ENCODE data around the gene FHOD3. TPM values are rescaled to one million over a fixed set of nuclear protein-coding genes. Genes with fewer than 3 reads are reported as not detected.

Gene FHOD3
- total and polyA plus RNA-seq, 2 experiments from 2014 or later = 2.7 to 8.7 TPM

DNA sequence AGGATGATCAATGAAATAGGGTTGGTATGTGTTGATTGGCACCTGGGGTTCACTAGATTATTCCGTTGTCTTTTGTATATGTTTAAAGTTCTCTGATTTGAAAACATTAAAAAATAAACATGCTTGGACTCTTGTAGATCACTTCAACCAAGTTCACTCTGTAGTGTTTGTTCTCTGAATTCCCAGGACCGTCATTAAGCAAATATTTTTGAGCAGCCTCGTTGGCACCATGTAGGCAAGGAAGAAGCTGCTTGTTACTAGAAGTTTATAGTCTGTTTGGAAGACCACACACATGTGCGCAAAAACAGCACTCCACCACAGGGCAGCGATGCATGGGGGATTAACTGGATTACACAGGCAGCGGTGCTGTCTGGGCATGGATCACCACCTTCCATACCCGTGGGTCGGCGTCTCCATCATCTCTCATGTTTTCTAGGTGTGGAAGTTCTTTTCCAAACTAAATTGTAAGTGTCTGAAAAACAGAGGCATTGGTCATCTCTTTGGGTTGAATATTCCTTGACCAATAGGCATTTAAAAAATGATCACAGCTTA is 212.2 kb downstream of the FHOD3 start:
- Histone ChIP-seq H3F3A (replicated peaks; ENCODE audit: low read depth) (no peaks in the 10 kb centered on the region), H3K4me2 (no peak overlapping the region), H3K27ac (ENCODE audit: low read depth) (no peak overlapping the region), H3K36me3 (ENCODE audit: insufficient read depth) (no peaks in the 10 kb centered on the region), H3K9me2 (ENCODE audit: insufficient read depth) (no peaks in the 10 kb centered on the region), H3K27me3 (ENCODE audit: insufficient read depth) (no peaks in the 10 kb centered on the region), H2AFZ (no peak overlapping the region), H3K4me1 (ENCODE audit: insufficient read depth) (peaks cover 12% of the 10 kb centered on the region), H3K79me2 (replicated peaks; ENCODE audit: insufficient read depth) (no peaks in the 10 kb centered on the region), H4K20me1 (replicated peaks; ENCODE audit: insufficient read depth) (no peaks in the 10 kb centered on the region), H3K4me3 (no peak overlapping the region)
- H3K9me3 Mint-ChIP-seq = no peaks in the 10 kb centered on the region
- H3K36me3 Mint-ChIP-seq (ENCODE audit: low read depth) = no peaks in the 10 kb centered on the region
- H3K27ac Mint-ChIP-seq = no peak overlapping the region
- peaks cover 3% of the 10 kb centered on the region for H3K27me3 Mint-ChIP-seq (ENCODE audit: insufficient read depth, low read depth, poor library complexity)
- no peak overlapping the region for H3K4me3 Mint-ChIP-seq
- no peak for DNase-seq (ENCODE audit: low spot score)
- ATAC-seq = no peak
- peaks cover 23% of the 10 kb centered on the region for H3K4me1 Mint-ChIP-seq
- TF ChIP-seq EZH2phosphoT487 (IDR thresholded peaks at IDR 0.05; ENCODE audit: unreplicated experiment) (no peak), POLR2AphosphoS5 (IDR thresholded peaks at IDR 0.05; ENCODE audit: low read depth) (no peak), ZNF114 (CRISPR knock-in tag; IDR thresholded peaks at IDR 0.05) (no peak), JUNB (IDR thresholded peaks at IDR 0.05; ENCODE audit: unreplicated experiment) (no peak), NANOG (IDR thresholded peaks at IDR 0.05; ENCODE audit: borderline replicate concordance) (no peak), EZH2 (IDR thresholded peaks at IDR 0.05; ENCODE audit: low read depth, unreplicated experiment) (no peak), ZNF331 (CRISPR knock-in tag; IDR thresholded peaks at IDR 0.05; ENCODE audit: low read depth) (no peak), CREB1 (CRISPR knock-in tag; IDR thresholded peaks at IDR 0.05; ENCODE audit: low read depth) (no peak), STAT1 (IDR thresholded peaks at IDR 0.05; ENCODE audit: unreplicated experiment) (no peak)
- TF ChIP-seq, protein P1, sequence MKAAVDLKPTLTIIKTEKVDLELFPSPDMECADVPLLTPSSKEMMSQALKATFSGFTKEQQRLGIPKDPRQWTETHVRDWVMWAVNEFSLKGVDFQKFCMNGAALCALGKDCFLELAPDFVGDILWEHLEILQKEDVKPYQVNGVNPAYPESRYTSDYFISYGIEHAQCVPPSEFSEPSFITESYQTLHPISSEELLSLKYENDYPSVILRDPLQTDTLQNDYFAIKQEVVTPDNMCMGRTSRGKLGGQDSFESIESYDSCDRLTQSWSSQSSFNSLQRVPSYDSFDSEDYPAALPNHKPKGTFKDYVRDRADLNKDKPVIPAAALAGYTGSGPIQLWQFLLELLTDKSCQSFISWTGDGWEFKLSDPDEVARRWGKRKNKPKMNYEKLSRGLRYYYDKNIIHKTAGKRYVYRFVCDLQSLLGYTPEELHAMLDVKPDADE (IDR thresholded peaks at IDR 0.05) = no peak
- TF ChIP-seq, protein P2, sequence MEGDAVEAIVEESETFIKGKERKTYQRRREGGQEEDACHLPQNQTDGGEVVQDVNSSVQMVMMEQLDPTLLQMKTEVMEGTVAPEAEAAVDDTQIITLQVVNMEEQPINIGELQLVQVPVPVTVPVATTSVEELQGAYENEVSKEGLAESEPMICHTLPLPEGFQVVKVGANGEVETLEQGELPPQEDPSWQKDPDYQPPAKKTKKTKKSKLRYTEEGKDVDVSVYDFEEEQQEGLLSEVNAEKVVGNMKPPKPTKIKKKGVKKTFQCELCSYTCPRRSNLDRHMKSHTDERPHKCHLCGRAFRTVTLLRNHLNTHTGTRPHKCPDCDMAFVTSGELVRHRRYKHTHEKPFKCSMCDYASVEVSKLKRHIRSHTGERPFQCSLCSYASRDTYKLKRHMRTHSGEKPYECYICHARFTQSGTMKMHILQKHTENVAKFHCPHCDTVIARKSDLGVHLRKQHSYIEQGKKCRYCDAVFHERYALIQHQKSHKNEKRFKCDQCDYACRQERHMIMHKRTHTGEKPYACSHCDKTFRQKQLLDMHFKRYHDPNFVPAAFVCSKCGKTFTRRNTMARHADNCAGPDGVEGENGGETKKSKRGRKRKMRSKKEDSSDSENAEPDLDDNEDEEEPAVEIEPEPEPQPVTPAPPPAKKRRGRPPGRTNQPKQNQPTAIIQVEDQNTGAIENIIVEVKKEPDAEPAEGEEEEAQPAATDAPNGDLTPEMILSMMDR (conservative IDR thresholded peaks at IDR 0.05; ENCODE audit: low read depth in 2 of 2) = no peak
- TF ChIP-seq, protein P3, sequence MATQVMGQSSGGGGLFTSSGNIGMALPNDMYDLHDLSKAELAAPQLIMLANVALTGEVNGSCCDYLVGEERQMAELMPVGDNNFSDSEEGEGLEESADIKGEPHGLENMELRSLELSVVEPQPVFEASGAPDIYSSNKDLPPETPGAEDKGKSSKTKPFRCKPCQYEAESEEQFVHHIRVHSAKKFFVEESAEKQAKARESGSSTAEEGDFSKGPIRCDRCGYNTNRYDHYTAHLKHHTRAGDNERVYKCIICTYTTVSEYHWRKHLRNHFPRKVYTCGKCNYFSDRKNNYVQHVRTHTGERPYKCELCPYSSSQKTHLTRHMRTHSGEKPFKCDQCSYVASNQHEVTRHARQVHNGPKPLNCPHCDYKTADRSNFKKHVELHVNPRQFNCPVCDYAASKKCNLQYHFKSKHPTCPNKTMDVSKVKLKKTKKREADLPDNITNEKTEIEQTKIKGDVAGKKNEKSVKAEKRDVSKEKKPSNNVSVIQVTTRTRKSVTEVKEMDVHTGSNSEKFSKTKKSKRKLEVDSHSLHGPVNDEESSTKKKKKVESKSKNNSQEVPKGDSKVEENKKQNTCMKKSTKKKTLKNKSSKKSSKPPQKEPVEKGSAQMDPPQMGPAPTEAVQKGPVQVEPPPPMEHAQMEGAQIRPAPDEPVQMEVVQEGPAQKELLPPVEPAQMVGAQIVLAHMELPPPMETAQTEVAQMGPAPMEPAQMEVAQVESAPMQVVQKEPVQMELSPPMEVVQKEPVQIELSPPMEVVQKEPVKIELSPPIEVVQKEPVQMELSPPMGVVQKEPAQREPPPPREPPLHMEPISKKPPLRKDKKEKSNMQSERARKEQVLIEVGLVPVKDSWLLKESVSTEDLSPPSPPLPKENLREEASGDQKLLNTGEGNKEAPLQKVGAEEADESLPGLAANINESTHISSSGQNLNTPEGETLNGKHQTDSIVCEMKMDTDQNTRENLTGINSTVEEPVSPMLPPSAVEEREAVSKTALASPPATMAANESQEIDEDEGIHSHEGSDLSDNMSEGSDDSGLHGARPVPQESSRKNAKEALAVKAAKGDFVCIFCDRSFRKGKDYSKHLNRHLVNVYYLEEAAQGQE (IDR thresholded peaks at IDR 0.05; ENCODE audit: unreplicated experiment) = no peak
- TF ChIP-seq, protein P4, sequence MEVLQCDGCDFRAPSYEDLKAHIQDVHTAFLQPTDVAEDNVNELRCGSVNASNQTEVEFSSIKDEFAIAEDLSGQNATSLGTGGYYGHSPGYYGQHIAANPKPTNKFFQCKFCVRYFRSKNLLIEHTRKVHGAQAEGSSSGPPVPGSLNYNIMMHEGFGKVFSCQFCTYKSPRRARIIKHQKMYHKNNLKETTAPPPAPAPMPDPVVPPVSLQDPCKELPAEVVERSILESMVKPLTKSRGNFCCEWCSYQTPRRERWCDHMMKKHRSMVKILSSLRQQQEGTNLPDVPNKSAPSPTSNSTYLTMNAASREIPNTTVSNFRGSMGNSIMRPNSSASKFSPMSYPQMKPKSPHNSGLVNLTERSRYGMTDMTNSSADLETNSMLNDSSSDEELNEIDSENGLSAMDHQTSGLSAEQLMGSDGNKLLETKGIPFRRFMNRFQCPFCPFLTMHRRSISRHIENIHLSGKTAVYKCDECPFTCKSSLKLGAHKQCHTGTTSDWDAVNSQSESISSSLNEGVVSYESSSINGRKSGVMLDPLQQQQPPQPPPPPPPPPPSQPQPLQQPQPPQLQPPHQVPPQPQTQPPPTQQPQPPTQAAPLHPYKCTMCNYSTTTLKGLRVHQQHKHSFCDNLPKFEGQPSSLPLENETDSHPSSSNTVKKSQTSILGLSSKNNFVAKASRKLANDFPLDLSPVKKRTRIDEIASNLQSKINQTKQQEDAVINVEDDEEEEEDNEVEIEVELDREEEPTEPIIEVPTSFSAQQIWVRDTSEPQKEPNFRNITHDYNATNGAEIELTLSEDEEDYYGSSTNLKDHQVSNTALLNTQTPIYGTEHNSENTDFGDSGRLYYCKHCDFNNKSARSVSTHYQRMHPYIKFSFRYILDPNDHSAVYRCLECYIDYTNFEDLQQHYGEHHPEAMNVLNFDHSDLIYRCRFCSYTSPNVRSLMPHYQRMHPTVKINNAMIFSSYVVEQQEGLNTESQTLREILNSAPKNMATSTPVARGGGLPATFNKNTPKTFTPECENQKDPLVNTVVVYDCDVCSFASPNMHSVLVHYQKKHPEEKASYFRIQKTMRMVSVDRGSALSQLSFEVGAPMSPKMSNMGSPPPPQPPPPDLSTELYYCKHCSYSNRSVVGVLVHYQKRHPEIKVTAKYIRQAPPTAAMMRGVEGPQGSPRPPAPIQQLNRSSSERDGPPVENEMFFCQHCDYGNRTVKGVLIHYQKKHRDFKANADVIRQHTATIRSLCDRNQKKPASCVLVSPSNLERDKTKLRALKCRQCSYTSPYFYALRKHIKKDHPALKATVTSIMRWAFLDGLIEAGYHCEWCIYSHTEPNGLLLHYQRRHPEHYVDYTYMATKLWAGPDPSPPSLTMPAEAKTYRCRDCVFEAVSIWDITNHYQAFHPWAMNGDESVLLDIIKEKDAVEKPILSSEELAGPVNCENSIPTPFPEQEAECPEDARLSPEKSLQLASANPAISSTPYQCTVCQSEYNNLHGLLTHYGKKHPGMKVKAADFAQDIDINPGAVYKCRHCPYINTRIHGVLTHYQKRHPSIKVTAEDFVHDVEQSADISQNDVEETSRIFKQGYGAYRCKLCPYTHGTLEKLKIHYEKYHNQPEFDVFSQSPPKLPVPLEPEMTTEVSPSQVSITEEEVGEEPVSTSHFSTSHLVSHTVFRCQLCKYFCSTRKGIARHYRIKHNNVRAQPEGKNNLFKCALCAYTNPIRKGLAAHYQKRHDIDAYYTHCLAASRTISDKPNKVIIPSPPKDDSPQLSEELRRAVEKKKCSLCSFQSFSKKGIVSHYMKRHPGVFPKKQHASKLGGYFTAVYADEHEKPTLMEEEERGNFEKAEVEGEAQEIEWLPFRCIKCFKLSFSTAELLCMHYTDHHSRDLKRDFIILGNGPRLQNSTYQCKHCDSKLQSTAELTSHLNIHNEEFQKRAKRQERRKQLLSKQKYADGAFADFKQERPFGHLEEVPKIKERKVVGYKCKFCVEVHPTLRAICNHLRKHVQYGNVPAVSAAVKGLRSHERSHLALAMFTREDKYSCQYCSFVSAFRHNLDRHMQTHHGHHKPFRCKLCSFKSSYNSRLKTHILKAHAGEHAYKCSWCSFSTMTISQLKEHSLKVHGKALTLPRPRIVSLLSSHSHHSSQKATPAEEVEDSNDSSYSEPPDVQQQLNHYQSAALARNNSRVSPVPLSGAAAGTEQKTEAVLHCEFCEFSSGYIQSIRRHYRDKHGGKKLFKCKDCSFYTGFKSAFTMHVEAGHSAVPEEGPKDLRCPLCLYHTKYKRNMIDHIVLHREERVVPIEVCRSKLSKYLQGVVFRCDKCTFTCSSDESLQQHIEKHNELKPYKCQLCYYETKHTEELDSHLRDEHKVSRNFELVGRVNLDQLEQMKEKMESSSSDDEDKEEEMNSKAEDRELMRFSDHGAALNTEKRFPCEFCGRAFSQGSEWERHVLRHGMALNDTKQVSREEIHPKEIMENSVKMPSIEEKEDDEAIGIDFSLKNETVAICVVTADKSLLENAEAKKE (CRISPR knock-in tag; IDR thresholded peaks at IDR 0.05) = no peak
